Measurements from ENCODE around the gene SHC1.
A peak's percentile ranks its signal among the peaks of the same experiment; 100 is the strongest.
"Not testable (repeated sequence)": the region's sequence is repeated elsewhere in the genome, so short reads cannot be mapped to it uniquely, and the experiment has no call there.

The SHC1 gene

GRCh38 chr1:154995301-154995983 lies 24.9 kb upstream of the SHC1 start:
- DNase-seq = peak in 1 of 2 donors; percentile 31

DNA sequence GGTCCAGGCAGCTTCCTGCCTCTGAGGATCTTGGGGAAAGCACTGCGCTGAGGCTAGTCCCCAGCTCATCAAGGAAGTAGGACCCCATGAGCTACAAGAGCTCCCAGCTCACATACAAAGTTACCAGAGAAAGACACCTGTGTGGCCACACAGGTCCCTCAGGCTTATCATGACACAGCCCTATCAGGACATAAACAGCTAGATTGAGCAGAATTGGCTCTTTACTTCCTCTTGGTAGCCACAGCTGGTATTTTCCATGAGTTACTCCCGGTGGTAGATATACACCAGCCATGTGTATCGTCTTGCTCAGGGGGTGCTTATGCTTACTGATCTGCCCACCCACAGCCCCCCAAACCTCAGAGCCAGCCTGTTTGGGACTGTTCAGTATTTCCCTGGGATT lies 24.0 kb upstream of the SHC1 start:
- no peak for DNase-seq

- no peak for DNase-seq
Measured at GRCh38 chr1:154994269-154994587, 23.7 kb upstream of the SHC1 start.

DNA sequence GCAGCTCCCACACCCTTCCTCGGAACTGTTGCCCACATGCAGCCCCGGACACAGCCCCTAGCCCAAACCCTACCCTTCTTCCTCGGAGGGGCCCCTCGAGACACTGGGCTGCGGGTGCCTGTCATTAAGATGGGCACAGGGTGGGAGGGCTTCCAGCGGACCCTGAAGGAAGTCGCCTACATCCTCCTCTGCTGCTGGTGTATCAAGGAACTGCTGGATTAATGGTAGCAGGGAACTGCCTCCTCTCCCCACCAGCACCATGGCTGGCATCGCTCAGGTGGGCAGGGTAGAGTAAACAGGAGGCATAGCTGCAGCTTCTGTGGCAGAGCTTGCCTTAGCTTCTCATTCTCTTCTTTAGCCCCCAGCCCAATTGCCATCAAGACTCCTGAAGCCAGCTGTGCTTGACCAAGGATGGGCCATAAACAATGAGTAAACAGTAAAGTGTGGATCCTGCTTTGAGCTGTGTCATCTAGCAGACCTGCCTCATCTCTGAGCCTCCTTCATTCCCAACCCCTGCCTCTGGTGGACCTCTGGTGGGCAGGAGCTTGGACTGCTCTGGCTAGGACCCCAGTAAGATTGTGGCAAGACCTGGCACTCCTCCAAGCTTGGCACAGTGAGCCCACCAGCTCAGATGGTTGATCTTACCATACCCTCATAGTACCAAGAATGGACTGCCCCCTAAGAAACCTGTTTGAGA lies 23.2 kb upstream of the SHC1 start, which contains the start of gene LENEP:
LENEP (plus strand) TSS at position 15 of the 697 bp plus-strand sequence; CDS start at position 37, 22 bp downstream.
- DNase-seq = no peak

DNA sequence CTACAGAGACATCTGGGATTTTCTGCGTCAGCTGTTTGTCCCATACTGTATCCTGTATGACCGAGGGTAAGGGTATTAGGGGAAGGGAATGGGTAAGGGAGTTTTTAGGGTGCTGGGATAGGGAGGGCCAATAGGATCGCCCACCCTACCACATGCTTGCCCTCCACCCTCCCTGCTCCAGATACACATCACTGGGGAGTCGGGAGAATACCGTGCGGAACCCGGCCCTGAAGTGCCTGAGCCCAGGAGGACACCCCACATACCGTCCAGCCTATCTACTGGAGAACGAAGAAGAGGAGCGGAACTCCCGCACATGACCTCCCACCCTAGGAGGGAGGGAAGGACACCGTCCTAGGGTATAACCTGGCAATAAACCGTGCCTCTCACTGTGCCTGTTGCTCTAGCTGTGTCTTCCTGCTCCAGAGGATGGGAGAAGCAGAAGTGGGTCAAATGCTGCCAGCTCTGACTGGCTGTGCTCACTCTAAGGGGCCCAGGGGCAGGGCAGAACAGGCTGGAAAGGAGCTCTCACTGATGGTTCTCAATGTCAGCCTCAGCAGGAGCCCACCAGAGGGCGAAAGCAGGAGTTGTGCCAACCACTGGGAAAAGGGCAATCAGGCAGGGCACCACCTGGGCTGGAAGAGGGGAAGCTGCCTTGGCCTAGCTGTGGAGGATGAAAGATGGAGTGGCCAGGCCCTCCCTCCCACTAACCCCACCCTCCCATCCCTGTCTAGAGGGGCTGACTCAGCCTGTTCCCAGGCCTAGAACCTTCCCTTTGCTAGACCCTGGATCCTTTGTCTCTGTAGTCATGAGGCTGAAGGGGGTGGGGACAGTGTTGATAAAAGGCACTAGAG lies 22.4 kb upstream of the SHC1 start:
- no peak for DNase-seq

GRCh38 chr1:154990276-154990675 lies 19.7 kb upstream of the SHC1 start:
- no peak for DNase-seq

- DNase-seq = no peak
Measured at GRCh38 chr1:154989195-154989860, 18.8 kb upstream of the SHC1 start.

DNA sequence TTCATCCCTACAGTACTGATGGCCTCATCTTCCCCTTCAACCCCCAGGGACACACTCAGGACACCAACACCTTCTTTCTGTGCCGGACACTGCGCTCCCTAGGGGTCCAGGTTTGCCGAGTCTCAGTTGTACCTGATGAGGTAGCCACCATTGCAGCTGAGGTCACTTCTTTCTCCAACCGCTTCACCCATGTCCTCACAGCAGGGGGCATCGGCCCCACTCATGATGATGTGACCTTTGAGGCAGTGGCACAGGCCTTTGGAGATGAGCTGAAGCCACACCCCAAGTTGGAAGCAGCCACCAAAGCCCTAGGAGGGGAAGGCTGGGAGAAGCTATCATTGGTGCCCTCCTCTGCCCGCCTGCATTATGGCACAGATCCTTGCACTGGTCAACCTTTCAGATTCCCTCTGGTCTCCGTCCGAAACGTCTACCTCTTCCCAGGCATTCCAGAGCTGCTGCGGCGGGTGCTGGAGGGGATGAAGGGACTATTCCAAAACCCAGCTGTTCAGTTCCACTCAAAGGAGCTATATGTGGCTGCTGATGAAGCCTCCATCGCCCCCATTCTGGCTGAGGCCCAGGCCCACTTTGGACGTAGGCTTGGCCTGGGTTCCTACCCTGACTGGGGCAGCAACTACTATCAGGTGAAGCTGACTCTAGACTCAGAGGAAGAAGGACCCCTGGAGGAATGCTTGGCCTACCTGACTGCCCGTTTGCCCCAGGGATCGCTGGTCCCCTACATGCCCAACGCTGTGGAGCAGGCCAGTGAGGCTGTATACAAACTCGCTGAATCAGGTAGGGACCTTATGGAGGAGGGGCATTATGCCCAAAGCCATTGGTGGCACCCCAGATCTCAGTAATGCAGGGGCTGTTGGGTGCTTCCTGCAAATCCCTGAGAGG lies 17.8 kb upstream of the SHC1 start:
- no peak for DNase-seq

DNA sequence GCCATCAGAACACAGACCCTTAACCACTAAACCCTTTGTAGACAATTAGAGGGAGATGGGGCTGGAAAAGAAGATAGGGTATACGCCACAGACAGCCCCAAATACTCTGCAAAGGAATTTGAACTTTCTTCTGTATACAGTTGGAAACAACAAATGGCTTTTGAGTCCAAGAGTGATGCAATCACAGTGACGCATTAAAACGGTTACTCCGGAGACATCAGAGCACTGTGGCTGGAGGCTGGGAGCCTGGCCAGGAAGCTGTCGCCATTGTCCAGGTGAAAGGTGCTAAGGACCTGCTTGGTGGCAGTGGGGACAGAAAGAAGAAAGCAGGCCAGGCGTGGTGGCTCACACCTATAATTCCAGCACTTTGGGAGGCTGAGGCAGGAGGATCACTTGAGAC lies 16.8 kb upstream of the SHC1 start:
- DNase-seq = no peak

- not testable (repeated sequence) for DNase-seq
Measured at GRCh38 chr1:154986736-154987135, 16.2 kb upstream of the SHC1 start.

- DNase-seq = no peak
Measured at GRCh38 chr1:154983776-154984466, 13.4 kb upstream of the SHC1 start.

- peak; percentile 66 to 99 for DNase-seq
Measured at GRCh38 chr1:154982897-154983648, 12.5 kb upstream of the SHC1 start, which contains the start of gene FLAD1. Gene FLAD1 (plus strand): TSS chr1:154983344. CDS start chr1:154983695, 351 bp downstream.

DNA sequence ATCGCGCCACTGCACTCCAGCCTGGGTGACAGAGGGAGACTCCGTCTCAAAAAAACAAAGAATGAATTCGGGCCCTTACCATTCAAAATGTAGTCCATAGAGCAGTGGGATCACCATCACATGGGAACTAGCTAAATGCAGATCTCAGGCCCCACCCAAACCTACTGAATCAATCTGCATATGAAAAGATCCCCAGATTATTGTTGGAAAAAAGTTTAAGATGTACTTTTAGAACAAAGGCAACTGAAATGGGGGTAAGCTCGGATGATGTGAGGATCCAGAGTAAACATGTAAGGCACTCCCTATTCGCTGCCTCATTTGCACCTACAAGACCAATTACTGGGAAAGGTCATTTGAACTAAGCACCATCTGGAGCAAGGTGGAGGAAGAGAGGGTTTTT lies 11.8 kb upstream of the SHC1 start:
- DNase-seq = no peak

GRCh38 chr1:154978360-154978759 lies 7.8 kb upstream of the SHC1 start:
- no peak for DNase-seq

DNA sequence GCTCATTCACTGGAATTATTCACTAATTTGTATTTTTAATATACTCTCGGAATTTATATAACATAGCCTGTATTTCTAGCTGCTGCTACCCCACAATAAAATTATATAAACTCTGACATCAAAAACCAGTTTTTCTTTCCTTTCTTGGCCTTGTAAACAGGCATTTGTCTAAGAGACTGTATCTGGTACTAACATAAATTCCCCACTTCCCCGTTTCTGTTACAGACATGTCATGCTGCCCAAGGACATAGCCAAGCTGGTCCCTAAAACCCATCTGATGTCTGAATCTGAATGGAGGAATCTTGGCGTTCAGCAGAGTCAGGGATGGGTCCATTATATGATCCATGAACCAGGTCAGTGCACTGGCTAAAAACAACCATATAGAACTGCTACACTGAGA lies 7.2 kb upstream of the SHC1 start:
- not testable (repeated sequence) for DNase-seq

DNA sequence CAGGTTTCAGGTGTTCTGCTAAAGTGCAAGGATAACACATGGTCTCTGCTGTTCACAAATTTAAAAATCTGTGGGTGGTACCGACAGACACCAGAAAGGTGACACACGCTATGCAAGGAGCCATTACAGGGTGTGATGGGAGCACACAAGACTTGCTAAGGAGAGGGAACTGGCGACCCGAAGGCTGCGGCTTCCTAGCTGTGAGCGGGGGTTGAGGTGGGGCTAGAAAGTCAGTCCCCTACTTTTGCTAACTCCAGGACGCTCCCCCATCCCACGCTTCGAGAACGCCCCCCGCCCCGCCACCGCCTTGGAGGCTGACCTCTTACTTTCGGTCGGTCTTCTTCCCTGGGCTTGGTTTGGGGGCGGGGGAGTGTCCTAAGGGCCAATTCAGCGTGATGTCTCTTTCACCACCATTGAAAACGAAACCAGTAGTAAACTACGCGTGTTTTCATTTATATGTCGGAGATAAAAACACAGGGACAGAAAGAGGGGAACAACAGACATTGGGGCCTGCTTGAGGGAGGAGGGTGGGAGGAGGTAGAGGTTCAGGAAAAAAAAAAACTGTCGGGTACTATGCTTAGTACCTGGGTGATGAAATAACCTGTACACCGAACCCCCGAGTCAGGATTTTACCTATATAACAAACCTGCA lies 5.0 kb upstream of the SHC1 start:
- DNase-seq = peak; percentile 34 to 41

DNA sequence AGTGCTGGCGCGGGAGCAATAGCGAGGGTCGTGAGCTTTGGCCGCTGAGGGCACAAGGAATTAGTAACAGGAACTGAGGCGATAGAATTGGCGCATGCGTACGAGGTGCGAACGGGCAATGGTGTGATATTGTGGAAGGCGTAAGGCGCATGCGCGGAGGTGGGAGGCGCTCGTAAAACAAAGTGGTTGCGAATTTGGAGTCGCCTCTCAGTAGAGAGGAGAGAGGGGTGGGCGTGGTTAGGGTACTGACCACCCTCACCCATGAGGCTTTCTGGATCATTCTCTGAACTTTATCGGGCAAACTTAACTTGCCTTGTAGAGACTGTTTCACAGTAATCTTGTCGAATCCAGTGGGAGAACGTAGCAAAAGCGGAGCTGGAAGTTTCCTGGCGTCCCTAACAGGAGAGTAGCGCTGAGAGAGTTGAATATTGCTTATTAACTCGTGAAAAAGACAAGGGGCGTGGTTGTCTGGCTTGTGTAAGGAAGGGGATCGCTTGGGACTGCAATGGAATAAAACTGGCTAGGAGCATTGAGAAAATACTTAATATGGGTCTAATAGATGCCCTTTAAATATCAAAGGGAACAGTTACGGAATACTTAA lies 4.4 kb upstream of the SHC1 start:
- DNase-seq = peak in 1 of 2 donors; percentile 96

GRCh38 chr1:154974102-154974807 lies 3.7 kb upstream of the SHC1 start, which contains the start of gene CKS1B:
Gene CKS1B (plus strand): TSS chr1:154974681. CDS start chr1:154974746, 65 bp downstream.
- DNase-seq = peak; percentile 97 to 100

Measured in bone marrow (tissue), 2 donors.